HG03378 (cell line): ENCODE data around the gene PTPRG.

Source experiments
- ATAC-seq: cut with Tn5 transposase; IDR thresholded peaks from one replicate; pipeline ENCODE4 v1.9.1; 2021; ENCODE audit warnings: mild to moderate bottlenecking, moderate library complexity; ENCODE audit not compliant: unreplicated experiment

PTPRG gene

GRCh38 chr3:62090066-62090465 is 528.7 kb downstream of the PTPRG start:
- ATAC-seq = no peak

DNA sequence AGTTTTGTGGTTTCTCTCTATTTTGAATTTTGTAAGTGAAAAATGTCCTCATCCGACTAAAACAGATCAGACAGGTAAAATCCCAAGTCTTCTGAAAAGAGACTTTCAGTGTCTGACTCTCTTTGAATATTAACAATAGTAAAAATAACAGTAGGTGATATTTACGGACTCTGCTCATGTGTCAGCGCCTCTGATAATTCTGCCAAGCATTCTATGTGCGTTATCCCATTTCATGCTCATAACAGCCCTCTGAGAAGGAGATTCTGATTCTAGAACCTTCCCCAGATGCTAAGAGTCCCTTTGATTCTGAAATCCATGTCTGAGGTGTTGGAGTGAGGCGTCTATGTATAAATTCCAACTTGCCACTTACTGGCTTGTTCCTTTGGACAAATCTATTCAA is 529.1 kb downstream of the PTPRG start:
- ATAC-seq = no peak

DNA sequence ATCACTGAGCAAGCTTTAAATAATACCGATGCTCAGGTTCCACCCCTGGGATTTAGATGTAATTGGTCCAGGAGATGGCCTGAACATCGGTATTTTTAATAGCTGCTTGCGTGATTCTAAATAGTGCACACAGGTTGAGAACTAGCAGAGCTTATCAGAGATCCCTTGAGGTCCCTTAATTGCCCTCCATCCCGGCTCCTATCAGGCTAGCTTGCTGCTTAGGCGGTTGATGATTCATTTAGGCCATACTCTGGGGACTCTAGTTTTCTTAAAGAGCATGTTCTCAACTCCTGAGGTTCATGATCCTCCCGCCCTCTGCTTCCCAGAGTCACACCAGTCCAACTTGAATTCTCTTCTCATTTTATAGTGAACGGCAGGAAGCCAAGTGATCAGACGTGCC is 531.7 kb downstream of the PTPRG start:
- no peak for ATAC-seq

DNA sequence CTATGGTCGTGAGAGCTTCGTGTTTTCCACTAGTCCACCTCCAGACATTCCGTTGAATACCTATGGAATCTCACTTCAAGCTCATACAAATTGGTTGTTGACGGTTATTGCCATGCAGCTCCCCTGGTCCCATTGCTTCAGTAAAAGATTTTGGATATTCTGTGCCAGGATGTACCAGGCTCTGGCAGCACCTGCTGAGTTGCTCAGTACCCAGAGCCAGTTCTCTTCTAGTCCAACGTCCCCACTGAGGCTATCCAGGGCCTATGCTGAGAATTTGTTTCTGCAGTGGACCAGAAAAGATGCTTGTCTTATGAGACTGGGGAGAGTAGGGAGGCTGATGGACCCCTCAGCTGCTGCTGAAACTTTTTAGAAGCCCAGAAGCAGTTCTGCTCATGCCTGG is 533.1 kb downstream of the PTPRG start:
- no peak for ATAC-seq

GRCh38 chr3:62095080-62095479 is 533.7 kb downstream of the PTPRG start:
- ATAC-seq = no peak

DNA sequence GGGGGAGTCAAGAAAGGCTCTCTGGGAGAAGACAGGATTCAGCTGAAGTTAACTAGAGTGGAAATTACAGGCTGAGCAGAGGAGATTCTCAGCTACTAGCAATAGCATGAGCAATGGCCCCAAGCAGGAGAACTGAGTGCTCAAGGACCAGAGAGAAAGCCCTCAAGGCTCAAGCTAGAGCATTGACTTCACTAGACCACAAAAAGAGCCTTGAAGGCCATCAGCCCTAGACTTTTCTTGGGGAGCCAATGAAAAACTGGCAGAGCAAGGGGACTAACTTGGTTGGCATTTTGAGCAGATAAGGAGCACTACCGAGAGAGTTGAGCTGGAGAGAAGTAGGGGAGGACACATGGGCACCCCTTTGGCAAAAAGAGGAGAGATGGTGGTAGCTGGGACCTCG is 534.4 kb downstream of the PTPRG start:
- no peak for ATAC-seq

DNA sequence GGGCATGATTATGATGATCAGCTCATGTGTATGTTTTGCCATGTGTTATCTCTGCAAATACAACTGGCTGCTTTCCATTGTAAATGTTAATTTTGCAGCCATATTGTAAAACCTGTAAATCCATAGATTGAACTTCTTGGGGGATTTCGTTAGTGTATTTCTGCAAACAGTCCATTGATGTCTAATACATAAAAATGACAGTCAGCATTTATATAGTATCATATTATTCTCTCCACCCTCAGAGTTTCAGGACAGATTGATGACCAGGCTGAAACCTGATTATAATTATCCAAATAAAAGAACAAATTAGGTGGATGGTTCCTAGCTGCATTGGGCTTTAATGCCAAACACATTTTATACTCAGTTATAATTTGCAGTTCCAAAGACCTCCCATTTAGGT is 535.1 kb downstream of the PTPRG start:
- no peak for ATAC-seq

DNA sequence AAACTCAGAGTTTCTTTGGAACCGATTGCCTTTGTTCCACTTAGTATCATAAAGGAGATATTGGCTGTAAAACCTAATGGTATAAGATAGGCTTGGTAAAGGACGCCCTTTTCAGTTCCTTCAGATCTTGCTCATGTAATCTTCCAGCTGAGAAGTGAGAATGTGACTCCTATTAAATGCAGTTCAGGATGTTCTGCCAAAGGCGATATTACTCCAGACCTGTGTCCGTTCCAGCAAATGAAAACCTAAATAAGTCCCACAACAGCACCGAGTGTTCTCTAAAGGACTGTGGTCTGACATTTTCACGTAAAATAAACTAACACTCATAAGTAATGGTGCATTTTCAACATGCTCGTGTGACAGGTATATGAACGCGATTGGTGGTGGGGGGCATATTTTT is 535.8 kb downstream of the PTPRG start:
- no peak for ATAC-seq

GRCh38 chr3:62098646-62099365 is 537.4 kb downstream of the PTPRG start:
- ATAC-seq = no peak

DNA sequence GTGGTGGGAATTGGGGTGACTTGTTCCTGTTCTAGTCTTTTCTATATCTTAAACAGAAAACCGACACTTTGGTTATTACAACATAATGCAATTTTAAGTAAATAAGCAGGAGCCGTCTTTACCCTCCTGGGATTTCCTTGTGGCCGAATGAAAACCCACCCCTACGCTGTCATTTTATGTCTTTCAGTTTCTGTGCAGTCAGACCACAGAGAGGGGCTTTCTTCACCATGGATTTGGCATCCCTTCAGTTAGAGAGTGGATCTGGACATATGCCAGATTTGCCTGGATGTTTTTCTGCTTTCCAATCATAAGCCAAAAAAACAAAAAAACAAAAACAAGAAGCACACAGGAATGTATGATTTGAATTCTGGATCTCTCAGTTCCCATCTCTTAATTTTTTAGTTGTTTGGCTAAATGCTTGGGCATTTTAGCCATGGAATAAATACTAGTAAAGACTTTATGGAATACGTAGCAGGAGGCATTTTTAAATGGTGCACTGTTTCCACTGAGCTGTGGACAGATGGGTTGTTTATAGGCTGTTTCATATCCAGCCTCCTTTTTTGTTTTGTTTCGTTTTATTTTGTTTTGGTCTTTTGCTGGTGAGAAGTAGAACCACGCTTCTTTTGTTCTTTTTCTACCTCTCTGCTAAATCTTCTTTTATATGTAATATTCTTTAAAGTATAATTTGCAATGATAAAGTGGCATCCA is 539.1 kb downstream of the PTPRG start:
- no peak for ATAC-seq

GRCh38 chr3:62101488-62101887 is 540.1 kb downstream of the PTPRG start:
- ATAC-seq = no peak

- ATAC-seq = no peak
Measured at GRCh38 chr3:62103531-62103930, 542.2 kb downstream of the PTPRG start.

DNA sequence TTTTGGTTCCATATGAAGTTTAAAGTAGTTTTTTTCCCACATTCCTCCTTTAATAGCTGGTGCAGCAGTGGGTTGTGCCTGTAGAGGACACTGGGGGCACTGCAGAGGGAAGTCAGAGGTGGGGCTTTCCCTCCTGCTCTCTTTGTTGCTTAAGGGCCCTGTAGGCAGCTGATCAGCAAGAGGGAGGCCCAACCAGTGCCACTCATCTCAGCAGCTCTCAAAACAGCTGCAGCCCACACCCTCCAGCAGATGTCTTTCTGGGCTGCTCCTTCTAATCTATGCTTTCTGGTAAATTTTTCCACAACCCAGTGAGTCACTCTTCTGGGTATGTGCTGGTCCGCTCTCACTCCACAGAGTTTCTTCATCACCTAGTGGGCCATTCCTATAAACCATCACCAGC is 548.2 kb downstream of the PTPRG start:
- ATAC-seq = no peak

DNA sequence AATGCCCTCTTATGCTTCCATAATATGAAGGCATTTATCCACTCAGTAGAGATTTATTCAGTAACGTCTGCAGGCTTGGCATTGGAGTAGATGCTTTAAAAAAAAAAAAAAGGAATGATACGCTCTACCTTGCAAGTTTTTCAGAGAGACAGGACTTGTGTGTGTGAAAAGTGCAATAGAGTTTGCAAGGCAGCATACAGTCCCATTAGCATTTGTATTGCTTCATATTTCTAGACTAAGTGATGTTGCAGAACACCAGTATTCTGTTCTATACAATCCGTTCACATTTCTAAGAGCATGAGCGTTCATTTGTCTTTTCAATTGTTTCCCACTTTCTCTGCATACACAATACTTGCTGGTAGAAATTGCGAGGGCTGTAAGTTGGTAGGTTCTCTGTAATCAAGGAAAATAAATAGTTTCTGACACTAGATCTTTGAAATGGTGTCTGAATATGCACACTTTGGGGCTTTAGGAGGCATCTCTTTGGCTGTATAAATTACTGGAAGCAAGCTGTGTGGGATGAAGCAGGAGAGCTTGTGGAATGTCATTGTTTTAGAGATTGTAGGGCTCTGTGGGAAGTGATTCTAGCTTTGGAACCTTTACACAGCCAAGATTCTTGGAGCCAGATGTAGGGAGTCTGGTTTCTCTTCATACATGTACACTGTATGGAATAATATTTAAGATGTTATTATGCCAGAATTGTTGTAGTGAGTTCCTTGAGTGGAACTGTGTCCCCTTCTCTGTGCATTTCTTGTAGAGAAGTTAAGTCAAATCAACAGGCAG is 549.3 kb downstream of the PTPRG start:
- ATAC-seq = no peak

DNA sequence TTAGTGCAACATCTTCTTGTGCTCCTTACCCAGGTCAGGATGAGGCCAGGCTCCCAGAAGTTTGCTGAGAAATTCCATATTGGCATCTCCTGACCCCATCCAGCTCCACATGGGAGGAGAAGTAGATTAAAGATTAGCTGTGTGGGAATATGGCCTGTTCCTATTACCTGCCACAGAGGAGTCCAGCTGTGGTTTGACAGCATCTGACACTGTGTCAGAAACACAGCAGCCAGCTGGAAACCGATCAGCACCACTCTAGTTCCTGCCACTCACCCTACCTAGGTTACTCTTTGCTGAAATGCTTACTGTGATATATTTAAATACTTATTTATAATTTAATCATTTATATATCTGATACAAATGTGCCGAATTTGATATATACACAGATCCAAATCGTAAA is 551.7 kb downstream of the PTPRG start:
- ATAC-seq = no peak

GRCh38 chr3:62114763-62115162 is 553.4 kb downstream of the PTPRG start:
- ATAC-seq = no peak

DNA sequence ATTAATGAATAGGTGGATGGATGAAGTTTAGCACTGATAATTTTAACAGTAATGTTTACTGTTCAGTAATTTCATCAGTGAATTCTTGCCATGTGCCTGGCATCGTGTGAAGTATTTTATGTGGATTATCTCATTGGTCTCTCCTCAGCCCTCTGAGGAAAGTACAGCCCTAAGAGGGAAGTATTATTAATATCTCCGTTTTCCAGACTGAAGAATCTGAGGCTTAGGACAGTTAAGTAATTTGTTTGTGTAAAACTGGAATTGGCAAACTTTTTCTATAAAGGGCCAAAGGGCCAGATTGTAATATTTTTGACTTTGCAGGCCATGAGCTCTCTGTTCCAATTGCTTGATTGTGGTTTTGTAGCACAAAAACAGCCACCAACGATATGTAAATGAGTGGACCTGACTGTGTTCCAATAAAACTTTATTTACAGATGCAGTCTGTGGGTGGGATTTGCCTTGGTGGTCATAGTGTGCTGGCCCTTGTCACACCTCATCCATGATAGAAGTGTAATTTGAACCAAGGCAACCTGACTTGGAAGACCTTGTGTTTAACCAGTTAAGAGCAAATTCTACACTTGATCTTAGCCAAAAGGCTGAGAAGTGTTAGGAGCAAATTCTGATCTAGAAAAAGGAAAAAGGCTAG is 556.7 kb downstream of the PTPRG start:
- no peak for ATAC-seq

DNA sequence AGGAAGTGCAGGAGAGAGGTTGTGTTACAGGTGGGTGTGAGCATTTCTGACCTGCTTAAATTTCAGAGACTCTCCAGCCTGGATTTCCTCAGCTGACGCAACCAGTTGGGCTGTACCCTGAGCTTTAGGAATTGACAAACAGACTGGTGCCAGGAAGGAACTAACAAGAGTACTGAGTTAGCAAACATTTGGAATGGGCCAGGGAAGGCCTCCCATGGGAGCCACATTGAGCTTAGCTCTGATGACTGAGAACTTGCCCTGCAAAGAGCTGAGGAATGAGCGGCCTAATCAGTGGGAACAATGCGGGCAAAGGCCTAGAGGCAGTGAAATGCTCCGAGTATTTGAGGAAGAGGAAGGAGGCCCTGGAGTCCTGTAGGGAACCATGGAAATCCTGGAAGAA is 557.8 kb downstream of the PTPRG start:
- ATAC-seq = no peak

GRCh38 chr3:62122819-62123218 is 561.4 kb downstream of the PTPRG start:
- no peak for ATAC-seq

GRCh38 chr3:62125380-62125779 is 564.0 kb downstream of the PTPRG start:
- ATAC-seq = no peak

- ATAC-seq = no peak
Measured at GRCh38 chr3:62127116-62127515, 565.7 kb downstream of the PTPRG start.
